GM12874 (cell line): ENCODE results near the gene FXYD5.

Source experiments
- TF ChIP-seq, protein P1 (sequence below): IDR thresholded peaks from 2 replicates; pipeline ENCODE4 v1.5.1; 2011; ENCODE audit warnings: low read depth, mild to moderate bottlenecking, control low read depth, low read length, moderate library complexity; ENCODE audit not compliant: insufficient read depth

The FXYD5 gene

DNA sequence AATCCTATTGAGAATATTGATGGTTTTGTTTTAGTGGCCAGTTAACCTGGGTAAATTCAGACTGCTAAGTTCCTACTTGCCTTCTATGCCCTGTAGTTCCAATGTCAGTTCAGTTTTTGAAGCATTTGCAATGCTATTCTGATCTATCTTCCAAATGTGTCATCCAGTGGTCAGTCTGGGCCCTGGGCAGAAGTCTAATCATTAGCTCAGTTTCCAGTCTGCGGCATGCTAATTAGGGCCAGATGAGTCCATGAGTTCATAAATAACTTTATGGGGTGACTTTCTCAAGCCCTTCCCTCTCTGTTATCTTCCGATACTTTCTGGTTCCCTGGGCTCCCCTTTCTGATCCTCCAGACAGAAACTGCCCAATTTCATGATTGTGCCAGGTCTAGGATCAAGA lies 41.3 kb downstream of the FXYD5 start:
- TF ChIP-seq, protein P1, sequence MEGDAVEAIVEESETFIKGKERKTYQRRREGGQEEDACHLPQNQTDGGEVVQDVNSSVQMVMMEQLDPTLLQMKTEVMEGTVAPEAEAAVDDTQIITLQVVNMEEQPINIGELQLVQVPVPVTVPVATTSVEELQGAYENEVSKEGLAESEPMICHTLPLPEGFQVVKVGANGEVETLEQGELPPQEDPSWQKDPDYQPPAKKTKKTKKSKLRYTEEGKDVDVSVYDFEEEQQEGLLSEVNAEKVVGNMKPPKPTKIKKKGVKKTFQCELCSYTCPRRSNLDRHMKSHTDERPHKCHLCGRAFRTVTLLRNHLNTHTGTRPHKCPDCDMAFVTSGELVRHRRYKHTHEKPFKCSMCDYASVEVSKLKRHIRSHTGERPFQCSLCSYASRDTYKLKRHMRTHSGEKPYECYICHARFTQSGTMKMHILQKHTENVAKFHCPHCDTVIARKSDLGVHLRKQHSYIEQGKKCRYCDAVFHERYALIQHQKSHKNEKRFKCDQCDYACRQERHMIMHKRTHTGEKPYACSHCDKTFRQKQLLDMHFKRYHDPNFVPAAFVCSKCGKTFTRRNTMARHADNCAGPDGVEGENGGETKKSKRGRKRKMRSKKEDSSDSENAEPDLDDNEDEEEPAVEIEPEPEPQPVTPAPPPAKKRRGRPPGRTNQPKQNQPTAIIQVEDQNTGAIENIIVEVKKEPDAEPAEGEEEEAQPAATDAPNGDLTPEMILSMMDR = no peak

- TF ChIP-seq, protein P1 = no peak
Measured at GRCh38 chr19:35199481-35199880, 44.9 kb downstream of the FXYD5 start.

DNA sequence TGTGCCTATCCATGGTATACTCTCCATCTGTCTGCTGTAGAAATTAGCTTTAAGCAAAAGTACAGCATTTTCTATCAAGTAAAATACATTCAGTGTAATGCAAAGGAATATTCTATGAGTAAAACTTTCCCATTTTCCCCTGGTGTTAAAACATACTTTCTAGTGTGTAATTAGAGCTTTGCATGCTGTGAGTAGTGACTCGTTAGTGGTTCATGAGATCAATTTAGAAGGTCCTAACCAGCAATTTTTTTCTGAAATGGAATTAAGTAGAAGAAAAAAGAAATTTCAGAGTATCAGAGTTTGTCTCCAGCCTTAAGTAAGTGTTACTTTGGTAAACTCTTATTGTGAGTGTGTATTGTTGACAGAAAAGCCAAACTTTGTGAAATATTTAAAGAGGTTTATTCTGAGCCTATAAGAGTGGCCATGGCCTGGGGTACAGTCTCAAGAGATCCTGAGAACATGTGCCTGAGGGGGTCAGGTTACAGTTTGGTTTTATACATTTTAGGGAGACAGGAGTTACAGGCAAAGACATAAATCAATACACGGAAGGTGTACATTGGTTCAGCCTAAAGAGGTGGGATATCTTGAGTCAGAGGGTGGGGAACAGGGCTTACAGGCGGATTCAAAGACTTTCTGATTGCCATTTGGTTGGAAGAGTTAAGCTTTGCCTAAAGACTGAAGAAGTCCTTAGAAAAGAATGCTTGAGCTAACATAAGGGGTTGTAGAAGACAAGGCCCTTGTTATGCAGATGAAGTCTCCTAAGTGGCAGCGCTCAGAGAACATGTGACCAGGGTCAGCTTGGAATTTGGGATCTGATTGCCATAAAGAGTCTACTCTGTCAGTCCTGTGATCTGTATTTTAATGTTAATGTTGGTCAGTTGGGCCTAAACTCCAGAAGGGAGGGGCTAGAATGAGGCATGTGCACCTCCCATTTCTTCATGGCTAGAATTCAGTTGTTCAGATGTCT lies 48.5 kb downstream of the FXYD5 start:
- TF ChIP-seq, protein P1 = no peak

DNA sequence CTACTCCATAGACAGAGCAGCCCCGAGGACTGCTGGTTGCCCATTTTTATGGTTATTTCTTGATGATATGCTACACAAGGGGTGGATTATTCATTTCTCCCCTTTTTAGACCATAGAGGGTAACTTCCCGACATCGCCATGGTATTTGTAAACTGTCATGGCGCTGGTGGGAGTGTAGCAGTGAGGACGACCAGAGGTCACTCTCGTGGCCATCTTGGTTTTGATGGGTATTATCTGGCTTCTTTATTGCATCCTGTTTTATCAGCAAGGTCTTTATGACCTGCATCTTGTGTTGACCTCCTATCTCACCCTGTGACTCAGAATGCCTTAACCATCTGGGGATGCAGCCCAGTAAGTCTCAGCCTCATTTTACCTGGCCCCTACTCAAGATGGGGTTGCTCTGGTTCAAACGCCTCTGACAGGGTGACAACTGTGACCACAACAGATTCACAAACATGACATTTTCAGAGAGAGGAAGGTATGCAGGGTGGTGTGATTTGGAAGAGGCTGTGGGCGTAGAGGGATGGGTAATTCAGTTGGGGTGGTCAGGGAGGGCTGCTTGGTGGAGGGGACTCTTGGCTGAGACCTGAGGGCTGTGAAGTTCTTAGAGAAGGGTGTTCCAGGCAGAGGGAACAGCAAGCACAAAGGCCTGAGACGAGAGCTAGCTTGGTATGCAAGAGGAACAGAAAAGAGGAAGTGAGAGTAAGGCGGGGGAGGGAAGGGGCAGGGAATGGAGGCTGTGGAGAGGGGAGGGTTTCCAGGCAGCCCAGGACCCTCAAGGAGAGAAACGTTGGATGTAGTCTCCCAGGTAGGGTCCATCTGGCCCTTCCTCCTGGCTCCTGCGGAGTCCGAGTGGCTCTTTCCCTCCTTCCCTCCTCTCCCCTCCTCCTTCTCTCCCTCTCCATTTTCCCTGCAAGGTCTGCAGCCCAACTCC lies 50.5 kb downstream of the FXYD5 start:
- TF ChIP-seq, protein P1 = no peak

- TF ChIP-seq, protein P1 = no peak
Measured at GRCh38 chr19:35205733-35206323, 51.3 kb downstream of the FXYD5 start.

GRCh38 chr19:35206379-35206778 lies 51.8 kb downstream of the FXYD5 start:
- TF ChIP-seq, protein P1 = no peak

DNA sequence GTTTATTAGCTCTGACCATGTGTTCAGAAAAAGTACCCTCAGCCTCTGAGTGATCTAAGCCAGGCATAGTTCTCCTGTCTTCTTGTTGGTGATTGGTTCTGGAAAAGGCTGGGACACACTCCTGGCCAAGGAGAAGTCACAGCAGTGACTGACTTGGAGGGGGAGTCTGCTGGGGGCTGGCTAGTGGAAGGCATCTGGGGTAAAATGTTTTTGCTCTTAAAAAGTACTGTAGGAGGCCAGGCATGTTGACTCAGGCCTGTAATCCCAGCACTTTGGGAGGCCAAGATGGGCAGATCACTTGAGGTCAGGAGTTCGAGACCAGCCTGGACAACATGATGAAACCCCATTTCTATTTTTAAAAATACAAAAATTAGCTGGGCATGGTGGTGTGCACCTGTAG lies 52.3 kb downstream of the FXYD5 start:
- TF ChIP-seq, protein P1 = no peak
